Progenitor cell of endocrine pancreas (in vitro differentiated cells): ENCODE measurements around the gene VAMP8. TPM values are rescaled to one million over a fixed set of nuclear protein-coding genes. Genes with fewer than 3 reads are reported as not detected.
"Not testable (repeated sequence)": the region's sequence is repeated elsewhere in the genome, so short reads cannot be mapped to it uniquely, and the experiment has no call there.

Source experiments
- DNase-seq: peaks from one replicate; pipeline ENCODE4 v3.0.0; 2021; ENCODE audit warnings: low spot score; ENCODE audit not compliant: unreplicated experiment
- H3K27ac Mint-ChIP-seq: 2 replicates; pipeline ENCODE4 v1.8.0; 2021; ENCODE audit warnings: mild to moderate bottlenecking, moderate library complexity, mixed read lengths
- H3K27me3 Mint-ChIP-seq: 2 replicates; pipeline ENCODE4 v1.8.0; 2021; ENCODE audit warnings: mixed read lengths
- H3K36me3 Mint-ChIP-seq: 2 replicates; pipeline ENCODE4 v1.8.0; 2022; ENCODE audit warnings: mixed read lengths; ENCODE audit not compliant: insufficient read depth
- H3K4me1 Mint-ChIP-seq: 2 replicates; pipeline ENCODE4 v1.8.0; 2021; ENCODE audit warnings: low read depth, mixed read lengths
- H3K4me3 Mint-ChIP-seq: 2 replicates; pipeline ENCODE4 v1.8.0; 2021; ENCODE audit warnings: low read depth, mild to moderate bottlenecking, moderate library complexity, mixed read lengths
- H3K9me3 Mint-ChIP-seq: 2 replicates; pipeline ENCODE4 v1.8.0; 2021; ENCODE audit warnings: low read depth, mixed read lengths
- CTCF ChIP-seq: fragments of 200-600 bp; sonication (generic); IDR thresholded peaks from one replicate; pipeline ENCODE4 v1.5.0; 2021; ENCODE audit warnings: antibody characterized with exemption, mild to moderate bottlenecking; ENCODE audit not compliant: unreplicated experiment
- total RNA-seq: library from RNA; stranded (reverse); gene quantifications from 2 replicates; pipeline ENCODE4 v1.2.1, GENCODE V29; 2021

Gene VAMP8
- total RNA-seq, 1 donor from 2014 or later: 71.3 TPM

GRCh38 chr2:85589982-85590791 lies 12.8 kb downstream of the VAMP8 start:
- TF ChIP-seq CTCF: no peak
- Mint-ChIP-seq H3K27me3 (no peaks in the 10 kb centered on the region), H3K27ac (peak overlapping the region; percentile 88), H3K36me3 (no peaks in the 10 kb centered on the region), H3K4me1 (peaks cover 30% of the 10 kb centered on the region), H3K9me3 (no peaks in the 10 kb centered on the region), H3K4me3 (no peak overlapping the region)
- DNase-seq: no peak

GRCh38 chr2:85590950-85591349 lies 13.6 kb downstream of the VAMP8 start:
- H3K4me3 Mint-ChIP-seq: no peak overlapping the region
- no peaks in the 10 kb centered on the region for H3K9me3 Mint-ChIP-seq
- no peak for TF ChIP-seq CTCF
- H3K27me3 Mint-ChIP-seq: no peaks in the 10 kb centered on the region
- no peak for DNase-seq
- peak overlapping the region; percentile 31 for H3K27ac Mint-ChIP-seq
- peaks cover 28% of the 10 kb centered on the region for H3K4me1 Mint-ChIP-seq
- H3K36me3 Mint-ChIP-seq: no peaks in the 10 kb centered on the region

- H3K27me3 Mint-ChIP-seq: no peaks in the 10 kb centered on the region
- no peak overlapping the region for H3K4me3 Mint-ChIP-seq
- H3K9me3 Mint-ChIP-seq: no peaks in the 10 kb centered on the region
- peaks cover 30% of the 10 kb centered on the region for H3K4me1 Mint-ChIP-seq
- no peaks in the 10 kb centered on the region for H3K36me3 Mint-ChIP-seq
- DNase-seq: no peak
- no peak for TF ChIP-seq CTCF
- no peak overlapping the region for H3K27ac Mint-ChIP-seq
Measured at GRCh38 chr2:85591563-85591962, 14.2 kb downstream of the VAMP8 start.

GRCh38 chr2:85592299-85592698 lies 14.9 kb downstream of the VAMP8 start:
- not testable (repeated sequence) for H3K27ac Mint-ChIP-seq, H3K4me3 Mint-ChIP-seq, H3K27me3 Mint-ChIP-seq, DNase-seq, H3K36me3 Mint-ChIP-seq, H3K9me3 Mint-ChIP-seq
- H3K4me1 Mint-ChIP-seq: peaks cover 30% of the 10 kb centered on the region

GRCh38 chr2:85593023-85593422 lies 15.6 kb downstream of the VAMP8 start:
- H3K4me3 Mint-ChIP-seq: no peak overlapping the region
- H3K27me3 Mint-ChIP-seq: no peaks in the 10 kb centered on the region
- TF ChIP-seq CTCF: no peak
- no peak overlapping the region for H3K27ac Mint-ChIP-seq
- H3K9me3 Mint-ChIP-seq: no peaks in the 10 kb centered on the region
- H3K4me1 Mint-ChIP-seq: peaks cover 26% of the 10 kb centered on the region
- DNase-seq: no peak
- H3K36me3 Mint-ChIP-seq: no peaks in the 10 kb centered on the region
